Endodermal cell (in vitro differentiated cells): ENCODE data around the gene DGKB. TPM values are rescaled to one million over a fixed set of nuclear protein-coding genes. Genes with fewer than 3 reads are reported as not detected.

Experiments used
- DNase-seq: peaks from one replicate; pipeline ENCODE4 v3.0.0-alpha.2; 2017
- H3K27ac ChIP-seq: 2 replicates; pipeline ENCODE4 v1.5.1; 2013; ENCODE audit warnings: mild to moderate bottlenecking, low read depth, low read length, moderate library complexity
- H3K27me3 ChIP-seq: 2 replicates; pipeline ENCODE4 v1.6.1; 2013; ENCODE audit warnings: mild to moderate bottlenecking, low read length, moderate library complexity; ENCODE audit not compliant: insufficient read depth, control insufficient read depth, poor library complexity, severe bottlenecking
- H3K36me3 ChIP-seq: 2 replicates; pipeline ENCODE4 v1.7.0; 2013; ENCODE audit warnings: mild to moderate bottlenecking, low read length, moderate library complexity; ENCODE audit not compliant: control insufficient read depth, insufficient read depth
- H3K4me1 ChIP-seq: one replicate; pipeline ENCODE4 v1.7.0; 2013; ENCODE audit warnings: low read length; ENCODE audit not compliant: control insufficient read depth, insufficient read depth
- H3K4me3 ChIP-seq: 2 replicates; pipeline ENCODE4 v1.5.1; 2013; ENCODE audit warnings: mild to moderate bottlenecking, low read length, moderate library complexity
- H3K9ac ChIP-seq: 2 replicates; pipeline ENCODE4 v1.6.1; 2013; ENCODE audit warnings: mild to moderate bottlenecking, low read length, moderate library complexity; ENCODE audit not compliant: poor library complexity, severe bottlenecking; ENCODE audit errors: extremely low read depth
- H3K9me3 ChIP-seq: 2 replicates; pipeline ENCODE4 v1.6.1; 2013; ENCODE audit warnings: mild to moderate bottlenecking, low read length, moderate library complexity; ENCODE audit not compliant: control insufficient read depth
- H3K27ac Mint-ChIP-seq: 2 replicates; pipeline ENCODE4 v1.8.0; 2020; ENCODE audit warnings: mixed read lengths
- H3K27me3 Mint-ChIP-seq: 2 replicates; pipeline ENCODE4 v1.8.0; 2021; ENCODE audit warnings: mild to moderate bottlenecking, mixed read lengths; ENCODE audit not compliant: insufficient read depth
- H3K36me3 Mint-ChIP-seq: 2 replicates; pipeline ENCODE4 v1.8.0; 2020; ENCODE audit warnings: low read depth, mixed read lengths
- H3K4me1 Mint-ChIP-seq: 2 replicates; pipeline ENCODE4 v1.8.0; 2020; ENCODE audit warnings: mixed read lengths
- H3K4me3 Mint-ChIP-seq: 2 replicates; pipeline ENCODE4 v1.8.0; 2020; ENCODE audit warnings: mild to moderate bottlenecking, moderate library complexity, mixed read lengths
- H3K9me3 Mint-ChIP-seq: 2 replicates; pipeline ENCODE4 v1.8.0; 2020; ENCODE audit warnings: mild to moderate bottlenecking, mixed read lengths
- CTCF ChIP-seq: fragments of 200-600 bp; sonication (generic); conservative IDR thresholded peaks from 2 replicates; pipeline ENCODE4 v1.5.0; 2021; ENCODE audit warnings: antibody characterized with exemption, mild to moderate bottlenecking
- WGBS, 2 experiments: methylation state at CpG; one replicate each; pipeline versions ENCODE4 v1.1.5 to v1.1.7; 2013; ENCODE audit warnings: missing lambda C conversion rate in 2 of 2, mixed read lengths in 1 of 2; ENCODE audit not compliant: insufficient coverage in 1 of 2, insufficient read length in 1 of 2; 5-methylcytosine and 5-hydroxymethylcytosine counted together
- total RNA-seq, 2 donors: library from RNA; stranded (reverse); fragmentation: NEBNext Ultra II Directional in 1 of 2; extraction: Animal tissue kit (Norgen Biotek cat#: 25700) in 1 of 2; gene quantifications; 2 replicates in 1 of 2; 3 replicates in 1 of 2; pipeline ENCODE4 v1.2.1, GENCODE V29; 2021

DGKB gene
- total RNA-seq, 2 donors from 2014 or later = 5.1 to 5.2 TPM

DNA sequence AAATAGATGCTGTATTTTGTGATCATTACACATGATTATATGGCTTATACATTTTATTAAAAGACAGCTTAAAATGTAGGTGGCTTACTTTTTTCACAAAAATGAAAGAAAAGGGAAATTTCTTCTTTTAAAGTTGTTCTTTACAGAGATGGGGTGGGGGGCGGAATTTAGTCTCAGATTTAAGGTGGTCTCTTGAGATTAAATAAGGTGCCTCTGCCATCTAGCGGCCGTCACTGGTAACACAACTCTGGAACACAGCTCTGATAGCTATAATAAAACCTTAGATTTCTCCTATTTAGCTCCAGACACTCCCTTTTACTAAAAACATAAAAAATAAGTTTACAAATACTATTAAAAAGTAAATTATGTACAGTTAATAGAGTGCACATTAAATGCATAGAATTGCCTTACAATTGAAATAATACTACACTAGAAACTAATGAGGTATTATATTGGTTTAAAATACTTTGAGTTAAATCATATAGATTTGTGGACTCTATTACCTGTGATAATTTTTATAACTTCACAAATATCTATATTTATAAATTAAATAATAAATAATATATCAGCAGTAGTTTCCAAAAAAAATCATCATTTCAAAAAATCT lies 210.9 kb downstream of the DGKB start:
- no peaks in the 10 kb centered on the region for H3K27me3 ChIP-seq
- H3K9me3 Mint-ChIP-seq = no peaks in the 10 kb centered on the region
- no peaks in the 10 kb centered on the region for H3K4me1 Mint-ChIP-seq
- H3K27ac Mint-ChIP-seq = no peak overlapping the region
- no peak overlapping the region for H3K4me3 Mint-ChIP-seq
- peak; percentile 96 for TF ChIP-seq CTCF
- WGBS, 2 experiments = 8% methylated on average over 3 of the region's 3 CpGs; no CpG with 5 or more reads in 1 of the 2 experiments
- no peaks in the 10 kb centered on the region for H3K4me1 ChIP-seq
- H3K27ac ChIP-seq = no peak overlapping the region
- H3K9me3 ChIP-seq = no peaks in the 10 kb centered on the region
- no peaks in the 10 kb centered on the region for H3K27me3 Mint-ChIP-seq
- no peak overlapping the region for H3K4me3 ChIP-seq
- H3K36me3 Mint-ChIP-seq = no peaks in the 10 kb centered on the region
- H3K9ac ChIP-seq = no peak overlapping the region
- H3K36me3 ChIP-seq = no peaks in the 10 kb centered on the region
- peak; percentile 85 for DNase-seq

GRCh38 chr7:14691034-14691433 lies 211.5 kb downstream of the DGKB start:
- no peaks in the 10 kb centered on the region for H3K4me1 Mint-ChIP-seq
- no peaks in the 10 kb centered on the region for H3K9me3 Mint-ChIP-seq
- H3K4me3 ChIP-seq = no peak overlapping the region
- 86% methylated on average over 2 of the region's 2 CpGs; no CpG with 5 or more reads in 1 of the 2 experiments for WGBS, 2 experiments
- H3K9ac ChIP-seq = no peak overlapping the region
- no peak overlapping the region for H3K27ac ChIP-seq
- no peaks in the 10 kb centered on the region for H3K36me3 ChIP-seq
- no peak overlapping the region for H3K4me3 Mint-ChIP-seq
- no peaks in the 10 kb centered on the region for H3K9me3 ChIP-seq
- no peaks in the 10 kb centered on the region for H3K27me3 ChIP-seq
- H3K4me1 ChIP-seq = no peaks in the 10 kb centered on the region
- H3K27ac Mint-ChIP-seq = no peak overlapping the region
- no peaks in the 10 kb centered on the region for H3K27me3 Mint-ChIP-seq
- no peaks in the 10 kb centered on the region for H3K36me3 Mint-ChIP-seq
- no peak for DNase-seq
- TF ChIP-seq CTCF = no peak

GRCh38 chr7:14690486-14690885 lies 212.1 kb downstream of the DGKB start:
- no peaks in the 10 kb centered on the region for H3K9me3 Mint-ChIP-seq
- H3K27me3 ChIP-seq = no peaks in the 10 kb centered on the region
- H3K4me1 Mint-ChIP-seq = no peaks in the 10 kb centered on the region
- no peak overlapping the region for H3K27ac Mint-ChIP-seq
- H3K9ac ChIP-seq = no peak overlapping the region
- H3K4me1 ChIP-seq = no peaks in the 10 kb centered on the region
- 94 to 100% methylated on average over 2 to 3 of the region's 3 CpGs for WGBS, 2 experiments
- H3K4me3 ChIP-seq = no peak overlapping the region
- no peaks in the 10 kb centered on the region for H3K27me3 Mint-ChIP-seq
- DNase-seq = no peak
- no peaks in the 10 kb centered on the region for H3K36me3 Mint-ChIP-seq
- no peak for TF ChIP-seq CTCF
- H3K9me3 ChIP-seq = no peaks in the 10 kb centered on the region
- no peaks in the 10 kb centered on the region for H3K36me3 ChIP-seq
- no peak overlapping the region for H3K4me3 Mint-ChIP-seq
- H3K27ac ChIP-seq = no peak overlapping the region
